Activated T-helper 17 cell treated with anti-CD3 and anti-CD28 coated beads, Interleukin-2, amount 50 U/mL, for 72 hours (primary cell): ENCODE measurements around the gene FANCG. TPM values are rescaled to one million over a fixed set of nuclear protein-coding genes. Genes with fewer than 3 reads are reported as not detected.

Source experiments
- ATAC-seq: fragments of 150-1000 bp; cut with Tn5 transposase; replicated peaks from 2 replicates; pipeline ENCODE4 v1.10.0; 2021; ENCODE audit warnings: mild to moderate bottlenecking, moderate library complexity
- H3K27ac Mint-ChIP-seq: one replicate; pipeline ENCODE4 v1.8.0; 2022; ENCODE audit warnings: mixed read lengths
- H3K27me3 Mint-ChIP-seq: one replicate; pipeline ENCODE4 v1.8.0; 2022; ENCODE audit warnings: mixed read lengths
- H3K36me3 Mint-ChIP-seq: one replicate; pipeline ENCODE4 v1.8.0; 2022; ENCODE audit warnings: low read depth, mild to moderate bottlenecking, mixed read lengths
- H3K4me1 Mint-ChIP-seq: one replicate; pipeline ENCODE4 v1.8.0; 2022; ENCODE audit warnings: mixed read lengths
- H3K4me3 Mint-ChIP-seq: one replicate; pipeline ENCODE4 v1.8.0; 2022; ENCODE audit warnings: mild to moderate bottlenecking, mixed read lengths
- H3K9me3 Mint-ChIP-seq: one replicate; pipeline ENCODE4 v1.8.0; 2022; ENCODE audit warnings: mixed read lengths
- total RNA-seq, 2 donors: library from RNA; stranded (reverse); gene quantifications; one replicate each; pipeline ENCODE4 v1.2.3, GENCODE V29; 2022

The FANCG gene
- total RNA-seq, 2 donors from 2014 or later: 94.2 to 124 TPM

DNA sequence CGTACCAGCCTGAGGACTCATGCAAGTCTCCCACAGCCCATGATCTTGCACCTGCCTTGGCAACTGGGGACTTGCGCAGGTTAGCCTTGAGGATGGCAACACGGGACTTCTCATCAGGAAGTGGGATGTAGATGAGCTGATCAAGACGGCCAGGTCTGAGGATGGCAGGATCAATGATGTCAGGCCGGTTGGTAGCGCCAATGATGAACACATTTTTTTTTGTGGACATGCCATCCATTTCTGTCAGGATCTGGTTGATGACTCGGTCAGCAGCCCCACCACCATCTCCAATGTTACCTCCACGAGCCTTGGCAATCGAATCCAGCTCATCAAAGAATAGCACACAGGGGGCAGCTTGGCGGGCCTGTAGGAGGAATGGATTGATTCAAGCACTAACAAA lies 20.3 kb downstream of the FANCG start:
- Mint-ChIP-seq H3K36me3 (peaks cover 100% of the 10 kb centered on the region), H3K27ac (peak overlapping the region; percentile 38), H3K27me3 (no peaks in the 10 kb centered on the region), H3K4me1 (peaks cover 4% of the 10 kb centered on the region), H3K9me3 (no peaks in the 10 kb centered on the region), H3K4me3 (no peak overlapping the region)
- no peak for ATAC-seq

- H3K27me3 Mint-ChIP-seq: no peaks in the 10 kb centered on the region
- H3K9me3 Mint-ChIP-seq: no peaks in the 10 kb centered on the region
- H3K27ac Mint-ChIP-seq: peak overlapping the region; percentile 5
- peaks cover 4% of the 10 kb centered on the region for H3K4me1 Mint-ChIP-seq
- ATAC-seq: no peak
- H3K36me3 Mint-ChIP-seq: peaks cover 100% of the 10 kb centered on the region
- H3K4me3 Mint-ChIP-seq: no peak overlapping the region
Measured at GRCh38 chr9:35057271-35057620, 22.5 kb downstream of the FANCG start.

DNA sequence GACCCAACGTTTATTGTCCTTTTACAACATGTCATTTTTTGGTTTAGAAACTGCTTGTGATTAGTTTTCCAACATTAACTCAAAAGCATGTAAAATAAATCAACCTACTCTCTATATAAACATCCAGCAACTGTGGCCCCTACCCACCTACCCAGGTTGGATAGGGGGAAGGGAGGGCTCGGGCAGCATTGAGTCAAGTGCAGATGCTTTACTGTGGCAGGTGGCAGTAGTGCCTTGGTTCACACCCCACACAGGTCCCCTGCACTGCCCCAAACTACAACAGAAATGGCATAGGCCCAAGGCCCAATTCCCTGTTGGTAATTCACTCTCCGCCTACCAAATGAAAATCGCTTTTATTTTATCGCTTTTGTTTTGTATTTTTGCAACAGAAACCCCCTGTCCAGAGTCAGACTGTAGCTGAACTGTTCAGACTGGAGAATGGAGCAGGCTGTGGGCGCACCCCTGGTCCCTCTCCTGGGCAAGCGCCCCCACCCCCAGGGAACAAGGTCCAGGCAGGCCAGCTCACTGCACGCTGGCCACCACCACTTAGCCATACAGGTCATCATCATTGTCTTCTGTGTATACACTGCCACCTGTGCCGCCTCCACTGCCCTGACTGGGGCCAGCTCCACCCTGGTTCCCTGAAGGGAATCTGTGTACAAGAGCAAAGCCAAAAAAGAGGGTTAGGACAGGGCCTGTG lies 23.0 kb downstream of the FANCG start:
- Mint-ChIP-seq H3K4me3 (no peak overlapping the region), H3K27ac (peak overlapping the region; percentile 5), H3K27me3 (no peaks in the 10 kb centered on the region), H3K36me3 (peaks cover 100% of the 10 kb centered on the region), H3K4me1 (peaks cover 4% of the 10 kb centered on the region), H3K9me3 (no peaks in the 10 kb centered on the region)
- no peak for ATAC-seq

DNA sequence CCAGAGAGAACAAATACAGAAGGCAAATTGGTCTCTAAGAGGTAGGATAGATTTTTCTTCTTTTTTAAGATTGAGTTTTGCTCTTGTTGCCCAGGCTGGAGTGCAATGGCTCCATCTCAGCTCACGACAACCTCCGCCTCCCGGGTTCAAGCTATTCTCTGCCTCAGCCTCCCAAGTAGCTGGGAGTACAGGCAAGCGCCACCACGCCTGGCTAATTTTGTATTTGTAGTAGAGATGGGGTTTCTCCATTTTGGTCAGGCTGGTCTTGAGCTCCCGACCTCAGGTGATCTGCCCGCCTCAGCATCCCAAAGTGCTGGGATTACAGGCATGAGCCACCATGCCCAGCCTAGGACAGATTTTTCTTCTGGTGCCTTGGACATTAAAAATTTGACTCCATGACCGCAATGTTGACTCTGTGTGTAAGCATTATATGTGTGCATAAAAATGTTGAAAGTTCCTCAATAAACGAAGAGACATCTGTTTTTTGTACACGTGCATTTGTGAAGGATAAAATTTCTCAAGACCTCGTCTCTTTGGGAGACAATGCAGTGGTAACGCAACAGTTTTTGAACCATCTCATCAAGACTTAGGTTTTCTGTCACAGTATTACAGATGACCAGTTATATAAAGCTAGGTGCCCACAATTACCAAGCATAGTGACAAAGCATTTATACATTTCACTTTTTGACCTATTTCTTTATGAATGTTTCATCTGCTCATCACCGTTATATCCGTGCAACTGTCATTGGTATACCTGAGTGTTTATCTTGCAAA lies 24.7 kb downstream of the FANCG start:
- Mint-ChIP-seq H3K36me3 (peaks cover 100% of the 10 kb centered on the region), H3K27me3 (no peaks in the 10 kb centered on the region), H3K27ac (no peak overlapping the region), H3K4me1 (peaks cover 10% of the 10 kb centered on the region), H3K9me3 (no peaks in the 10 kb centered on the region), H3K4me3 (no peak overlapping the region)
- no peak for ATAC-seq

GRCh38 chr9:35054185-35054835 lies 25.4 kb downstream of the FANCG start:
- Mint-ChIP-seq H3K4me3 (no peak overlapping the region), H3K36me3 (peaks cover 100% of the 10 kb centered on the region), H3K27ac (no peak overlapping the region)

GRCh38 chr9:35051069-35051967 lies 28.4 kb downstream of the FANCG start:
- H3K27ac Mint-ChIP-seq: no peak overlapping the region
- no peak overlapping the region for H3K4me3 Mint-ChIP-seq
- peak; percentile 72 for ATAC-seq

More at GRCh38 chr9:35054185-35054835, 25.4 kb downstream of the FANCG start:
- H3K4me1 Mint-ChIP-seq: peaks cover 10% of the 10 kb centered on the region
- no peaks in the 10 kb centered on the region for H3K27me3 Mint-ChIP-seq
- ATAC-seq: no peak
- H3K9me3 Mint-ChIP-seq: no peaks in the 10 kb centered on the region

GRCh38 chr9:35048511-35048910 lies 31.2 kb downstream of the FANCG start:
- H3K27ac Mint-ChIP-seq: no peak overlapping the region
- peaks cover 89% of the 10 kb centered on the region for H3K36me3 Mint-ChIP-seq
- H3K4me1 Mint-ChIP-seq: peaks cover 5% of the 10 kb centered on the region

More at GRCh38 chr9:35051069-35051967, 28.4 kb downstream of the FANCG start:
- Mint-ChIP-seq H3K27me3 (no peaks in the 10 kb centered on the region), H3K4me1 (peaks cover 5% of the 10 kb centered on the region), H3K36me3 (peaks cover 93% of the 10 kb centered on the region), H3K9me3 (no peaks in the 10 kb centered on the region)

DNA sequence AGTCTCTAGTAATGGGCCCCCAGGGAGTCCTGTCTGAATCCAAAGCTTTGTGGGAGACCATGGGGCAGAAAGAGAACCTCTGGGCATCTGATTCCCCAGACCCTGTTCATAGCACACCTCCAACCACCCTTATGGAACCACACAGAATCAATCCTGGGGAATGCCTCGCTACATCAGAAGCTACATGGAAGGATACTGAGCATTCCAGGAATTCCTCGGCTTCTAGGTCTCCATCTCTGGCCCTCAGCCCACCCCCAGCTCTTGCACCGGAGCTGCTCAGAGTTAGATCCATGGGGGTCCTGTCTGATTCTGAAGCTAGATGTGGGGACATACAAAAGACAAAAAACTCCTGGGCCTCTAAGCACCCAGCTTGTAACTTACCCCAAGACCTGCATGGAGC lies 35.7 kb downstream of the FANCG start:
- no peaks in the 10 kb centered on the region for H3K27me3 Mint-ChIP-seq
- no peaks in the 10 kb centered on the region for H3K9me3 Mint-ChIP-seq
- H3K36me3 Mint-ChIP-seq: peaks cover 59% of the 10 kb centered on the region
- no peak overlapping the region for H3K4me3 Mint-ChIP-seq
- no peak for ATAC-seq
- no peaks in the 10 kb centered on the region for H3K4me1 Mint-ChIP-seq
- H3K27ac Mint-ChIP-seq: no peak overlapping the region

More at GRCh38 chr9:35048511-35048910, 31.2 kb downstream of the FANCG start:
- H3K27me3 Mint-ChIP-seq: no peaks in the 10 kb centered on the region
- H3K9me3 Mint-ChIP-seq: no peaks in the 10 kb centered on the region
- H3K4me3 Mint-ChIP-seq: no peak overlapping the region
- ATAC-seq: no peak

DNA sequence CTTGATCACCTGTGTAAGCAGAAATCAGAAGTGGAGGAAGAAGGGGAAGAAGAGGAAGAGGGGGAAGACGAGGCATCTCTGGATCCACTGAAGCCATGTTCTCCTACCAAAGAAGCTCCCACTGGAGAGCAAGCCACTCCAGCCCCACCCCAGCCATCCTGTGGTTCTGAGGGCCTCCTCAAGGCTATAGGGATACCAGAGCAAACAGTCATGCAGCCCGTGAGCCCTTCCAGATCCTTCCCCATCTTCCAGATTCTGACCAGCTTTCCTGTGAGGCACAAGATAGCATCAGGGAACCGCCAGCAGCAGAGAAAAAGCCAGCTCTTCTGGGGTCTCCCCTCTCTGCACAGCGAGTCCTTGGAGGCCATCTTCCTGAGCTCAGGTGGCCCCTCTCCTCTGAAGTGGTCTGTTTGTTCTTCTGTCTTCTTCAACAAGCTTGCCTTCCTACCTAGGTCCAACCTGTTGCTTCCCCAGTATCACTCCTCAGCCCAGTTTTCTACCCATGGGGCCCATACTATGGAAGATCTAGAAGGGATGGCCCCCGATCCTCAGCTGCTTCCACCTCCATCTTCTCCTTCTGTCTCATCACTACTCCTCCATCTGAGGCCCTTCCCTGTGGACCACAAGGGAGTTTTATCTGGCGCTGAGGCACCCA lies 36.7 kb downstream of the FANCG start:
- no peaks in the 10 kb centered on the region for H3K4me1 Mint-ChIP-seq
- no peak for ATAC-seq
- H3K4me3 Mint-ChIP-seq: no peak overlapping the region
- peak overlapping the region; percentile 64 for H3K27ac Mint-ChIP-seq
- H3K27me3 Mint-ChIP-seq: no peaks in the 10 kb centered on the region
- H3K36me3 Mint-ChIP-seq: peaks cover 49% of the 10 kb centered on the region
- no peaks in the 10 kb centered on the region for H3K9me3 Mint-ChIP-seq

- no peaks in the 10 kb centered on the region for H3K27me3 Mint-ChIP-seq
- no peaks in the 10 kb centered on the region for H3K9me3 Mint-ChIP-seq
- peak overlapping the region; percentile 64 for H3K27ac Mint-ChIP-seq
- ATAC-seq: peak; percentile 11
- no peaks in the 10 kb centered on the region for H3K4me1 Mint-ChIP-seq
- H3K4me3 Mint-ChIP-seq: no peak overlapping the region
- peaks cover 41% of the 10 kb centered on the region for H3K36me3 Mint-ChIP-seq
Measured at GRCh38 chr9:35042081-35042604, 37.6 kb downstream of the FANCG start.

DNA sequence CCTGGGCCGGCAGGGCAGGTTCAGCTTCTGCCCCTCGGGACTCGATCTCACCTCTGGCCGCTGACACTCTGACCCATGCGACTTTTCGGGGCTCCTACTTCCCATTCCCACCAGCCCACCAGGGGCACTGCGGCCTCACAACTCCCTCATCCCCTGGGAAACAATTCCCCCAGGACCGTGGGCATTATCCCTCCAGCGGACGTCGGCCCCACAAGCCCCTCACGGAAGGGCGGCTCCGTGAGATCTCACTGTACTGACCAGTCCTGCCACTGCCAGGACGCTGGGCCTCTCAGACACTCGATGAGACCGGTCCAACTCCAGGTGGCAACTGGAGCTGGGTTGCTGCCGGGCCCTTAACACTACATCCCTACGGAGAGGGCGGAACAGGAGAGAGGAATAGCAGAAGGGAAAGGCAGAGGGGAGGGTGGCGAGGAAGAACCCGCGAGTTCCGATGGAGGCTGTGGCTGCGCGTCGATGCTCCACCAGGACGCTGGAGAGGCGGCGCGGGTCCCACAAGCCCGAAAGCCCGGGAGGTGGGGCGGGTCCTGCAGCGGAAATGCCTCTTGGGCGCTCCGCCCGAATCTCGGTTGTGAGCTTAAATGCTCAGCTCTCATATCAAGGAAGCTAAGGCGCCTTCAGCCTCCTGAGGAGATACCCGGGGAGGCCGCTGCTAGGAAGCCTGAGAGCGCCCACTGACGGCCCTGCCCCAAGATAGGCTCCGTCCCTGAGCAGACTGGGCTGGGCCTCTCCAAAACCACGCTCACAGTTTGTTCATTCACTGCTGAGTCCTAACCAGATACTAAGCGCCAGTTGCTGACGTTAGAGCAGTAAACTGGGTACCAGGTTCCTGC lies 43.7 kb downstream of the FANCG start:
- Mint-ChIP-seq H3K36me3 (peaks cover 7% of the 10 kb centered on the region), H3K27me3 (no peaks in the 10 kb centered on the region), H3K9me3 (no peaks in the 10 kb centered on the region), H3K27ac (peak overlapping the region; percentile 64), H3K4me1 (no peaks in the 10 kb centered on the region), H3K4me3 (peak overlapping the region; percentile 72)
- ATAC-seq: peak; percentile 92

DNA sequence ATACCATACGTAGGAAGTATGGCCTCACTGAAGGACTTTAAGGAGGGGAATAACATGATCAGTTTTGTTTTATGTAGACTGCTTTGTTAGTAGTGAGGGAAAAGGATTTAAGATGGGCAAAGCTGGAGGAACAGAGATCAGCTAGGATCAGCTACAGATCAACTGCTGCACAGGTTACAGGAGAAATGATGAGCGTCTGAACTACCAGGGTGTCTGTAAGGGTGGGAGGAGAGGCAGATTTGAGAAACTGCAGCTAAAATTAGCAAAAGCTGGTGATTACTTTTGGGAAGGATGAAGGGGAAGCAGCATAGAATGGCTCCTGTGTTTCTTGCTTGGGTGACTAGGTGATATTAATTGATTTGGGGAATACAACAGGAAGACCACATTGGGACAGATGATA lies 46.6 kb downstream of the FANCG start:
- Mint-ChIP-seq H3K27me3 (no peaks in the 10 kb centered on the region), H3K4me1 (peaks cover 2% of the 10 kb centered on the region), H3K27ac (no peak overlapping the region), H3K9me3 (no peaks in the 10 kb centered on the region), H3K4me3 (no peak overlapping the region), H3K36me3 (peaks cover 7% of the 10 kb centered on the region)
- ATAC-seq: no peak

GRCh38 chr9:35029852-35030251 lies 49.9 kb downstream of the FANCG start:
- no peak overlapping the region for H3K4me3 Mint-ChIP-seq
- no peak for ATAC-seq

More at GRCh38 chr9:35029852-35030251, 49.9 kb downstream of the FANCG start:
- Mint-ChIP-seq H3K4me1 (peaks cover 6% of the 10 kb centered on the region), H3K9me3 (no peaks in the 10 kb centered on the region), H3K27me3 (no peaks in the 10 kb centered on the region), H3K27ac (peak overlapping the region; percentile 37), H3K36me3 (peaks cover 7% of the 10 kb centered on the region)
